Activated CD4-positive, alpha-beta T cell treated with anti-CD3 and anti-CD28 coated beads, Interleukin-2, Interleukin-4, amounts not matched to agents 100 ng/mL and 50 ng/mL, durations not matched to agents 16 hours and 8 hours (primary cell): ENCODE data around the gene UMODL1.

Source experiments
- DNase-seq: peaks from one replicate; pipeline ENCODE4 v3.0.0-alpha.2; 2020; ENCODE audit warnings: low spot score

The UMODL1 gene

DNA sequence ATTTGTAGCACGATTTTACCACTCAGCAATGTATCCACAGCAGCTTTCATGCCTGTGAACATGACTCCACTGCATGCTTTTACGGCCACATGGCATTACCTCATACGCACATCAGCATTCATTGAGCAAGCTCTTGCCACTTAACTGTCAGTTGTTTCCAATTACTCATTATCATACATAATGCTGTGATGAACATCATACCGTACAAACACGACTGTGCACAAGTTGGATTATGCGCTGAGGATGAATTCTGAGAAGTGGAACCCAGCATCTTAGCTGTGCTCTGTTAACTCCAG lies 9.6 kb downstream of the UMODL1 start:
- no peak for DNase-seq

DNA sequence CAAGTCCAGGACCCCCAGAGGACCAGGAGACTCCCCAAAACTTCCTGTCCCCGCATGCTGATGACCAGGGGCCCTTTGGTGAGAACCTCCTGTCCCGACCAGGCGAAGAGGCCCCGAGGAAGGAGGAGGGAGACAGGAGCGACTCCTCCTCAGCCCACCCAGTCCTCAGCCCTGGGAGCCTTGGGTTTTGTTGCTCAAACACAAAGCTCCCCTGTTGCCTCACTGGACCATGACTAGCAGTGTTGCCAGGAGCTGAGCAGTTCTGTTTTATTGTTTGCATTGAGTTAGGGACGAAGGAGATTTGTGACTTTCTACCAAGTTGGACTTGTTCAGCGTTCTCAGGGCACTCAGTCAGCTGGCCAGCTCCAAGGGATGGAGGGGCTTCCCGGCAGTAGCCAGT lies 10.0 kb downstream of the UMODL1 start:
- DNase-seq = no peak

DNA sequence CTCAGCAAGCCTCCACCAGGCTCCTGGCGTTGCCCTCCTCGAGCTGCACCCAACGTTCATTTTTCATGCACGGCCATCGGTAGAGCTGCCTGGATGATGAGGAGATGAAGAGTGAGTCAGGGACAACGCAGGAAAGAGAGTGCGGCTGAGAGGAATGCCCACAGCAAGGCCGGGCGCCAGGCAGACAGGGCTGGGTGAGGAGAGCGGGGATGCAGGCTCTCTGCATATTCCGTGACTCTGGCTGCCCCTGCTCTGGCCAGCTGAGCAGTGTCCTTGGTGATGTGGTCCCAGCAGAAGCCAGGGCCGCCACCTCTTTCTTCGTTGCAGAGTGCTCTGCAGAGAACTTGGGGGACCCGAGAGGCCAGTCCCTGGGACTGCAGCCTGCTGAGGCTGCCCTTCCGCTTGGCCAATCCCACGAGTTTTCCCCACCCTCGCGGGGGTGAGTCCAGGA lies 10.8 kb downstream of the UMODL1 start:
- no peak for DNase-seq

DNA sequence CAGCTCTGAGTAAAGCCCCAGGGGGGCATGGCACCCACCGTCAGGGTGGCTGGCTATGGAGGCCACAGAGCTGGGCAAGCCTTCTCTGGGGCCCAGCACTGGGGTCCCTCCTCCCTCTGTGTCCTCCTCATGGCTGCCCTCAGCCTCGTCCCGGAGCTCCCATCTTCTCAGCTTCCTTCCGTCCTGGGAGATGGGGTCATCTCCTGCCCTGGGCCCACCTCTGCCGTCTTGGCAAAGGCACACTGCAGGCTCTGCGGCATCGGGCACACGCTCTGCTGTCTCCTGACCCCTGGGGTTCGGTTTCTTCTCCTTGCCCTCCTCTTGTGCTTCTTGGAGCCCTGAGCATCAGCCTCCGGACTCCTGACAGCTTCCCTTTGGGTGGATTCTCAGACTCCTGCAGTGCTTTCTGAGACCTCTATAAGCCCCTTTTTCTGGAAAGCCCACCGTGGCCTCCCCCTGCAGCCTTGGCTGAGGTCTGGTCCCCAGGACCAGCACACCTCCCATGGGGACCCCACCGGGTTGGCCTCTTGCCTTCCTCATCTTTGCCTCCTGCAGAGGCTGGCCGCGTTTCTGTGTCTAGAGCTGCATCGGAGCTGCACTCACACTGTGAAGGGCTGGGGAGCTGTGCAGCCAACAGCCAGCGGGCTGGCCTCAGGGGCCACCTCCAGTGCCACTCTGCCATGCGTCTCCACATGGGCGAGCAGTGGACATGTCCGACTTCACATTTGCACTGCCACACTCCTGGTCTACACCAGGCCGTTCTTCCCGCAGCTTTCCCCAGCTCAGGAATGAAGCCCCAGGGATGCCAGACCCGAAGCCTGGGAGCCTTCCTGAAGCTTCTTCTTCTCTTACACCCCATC lies 11.6 kb downstream of the UMODL1 start:
- no peak for DNase-seq

DNA sequence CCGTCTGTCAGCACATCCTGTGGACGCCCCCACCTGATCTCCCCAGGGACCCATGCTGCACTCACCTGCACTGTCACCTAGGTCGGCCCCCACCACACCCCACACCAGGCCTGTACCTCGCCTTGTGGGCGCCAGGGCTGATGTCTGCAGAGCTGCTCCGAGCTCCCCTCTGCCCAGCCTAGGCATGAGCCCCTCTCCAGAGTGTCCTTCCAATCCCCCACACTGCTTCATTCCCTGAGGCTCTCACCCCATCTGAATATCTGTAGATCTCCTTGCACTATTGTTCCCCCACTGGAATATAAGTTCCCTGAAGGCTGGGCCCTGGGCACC lies 12.2 kb downstream of the UMODL1 start:
- no peak for DNase-seq

DNA sequence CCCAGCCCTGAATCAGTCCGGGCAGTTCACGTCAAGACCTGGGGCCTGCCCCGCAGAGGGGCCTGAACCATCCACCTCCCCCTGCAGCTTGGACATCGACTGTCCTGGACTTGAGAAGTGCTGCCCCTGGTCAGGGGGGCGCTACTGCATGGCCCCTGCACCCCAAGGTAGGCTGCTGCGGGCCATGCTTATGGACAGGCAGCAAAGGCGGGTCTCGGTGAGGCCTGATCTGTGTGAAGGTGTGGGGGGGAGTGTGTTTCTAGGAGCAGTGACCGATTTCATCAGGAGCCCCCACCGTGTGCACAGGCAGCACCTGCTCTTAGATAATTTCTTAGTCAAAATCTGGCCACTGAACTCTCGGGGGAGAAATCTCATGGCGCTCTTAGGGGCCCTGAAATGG lies 13.0 kb downstream of the UMODL1 start:
- no peak for DNase-seq

DNA sequence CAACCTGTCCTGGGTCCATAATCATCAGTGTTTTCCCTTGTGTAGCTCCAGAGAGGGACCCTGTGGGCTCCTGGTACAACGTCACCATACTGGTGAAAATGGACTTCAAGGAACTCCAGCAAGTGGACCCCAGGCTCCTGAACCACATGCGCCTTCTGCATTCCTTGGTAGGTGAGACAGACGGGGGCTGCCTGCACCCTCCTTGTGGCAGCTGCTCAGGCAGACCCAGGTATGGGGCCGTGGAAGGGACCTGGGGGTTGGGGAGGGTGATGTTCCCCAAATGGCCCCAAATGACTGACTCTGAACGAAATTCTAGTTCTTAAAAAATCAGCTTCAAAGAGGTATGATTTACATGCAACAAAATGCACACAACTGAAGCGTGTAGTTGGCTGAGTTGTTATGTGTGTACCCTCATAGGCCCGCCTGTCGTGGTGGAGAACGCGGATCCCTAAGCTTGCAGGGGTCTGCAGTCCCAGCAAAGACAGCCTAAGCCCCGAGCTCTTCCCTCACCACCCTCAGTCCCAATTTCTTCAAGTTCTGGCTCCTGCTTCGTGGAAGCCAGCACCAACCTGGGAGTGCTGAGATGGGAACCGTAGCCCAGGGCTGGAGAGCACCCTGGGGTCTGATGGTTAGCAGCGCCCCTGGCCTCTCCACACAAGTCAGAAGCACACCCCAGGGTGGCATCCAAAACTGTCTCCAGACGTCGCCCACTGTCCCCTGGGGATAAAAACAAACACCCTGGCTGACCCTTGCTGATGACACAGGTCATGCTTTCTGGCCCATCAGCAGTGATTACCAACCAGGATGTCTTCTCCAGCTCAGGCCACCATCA lies 14.3 kb downstream of the UMODL1 start:
- DNase-seq = no peak

DNA sequence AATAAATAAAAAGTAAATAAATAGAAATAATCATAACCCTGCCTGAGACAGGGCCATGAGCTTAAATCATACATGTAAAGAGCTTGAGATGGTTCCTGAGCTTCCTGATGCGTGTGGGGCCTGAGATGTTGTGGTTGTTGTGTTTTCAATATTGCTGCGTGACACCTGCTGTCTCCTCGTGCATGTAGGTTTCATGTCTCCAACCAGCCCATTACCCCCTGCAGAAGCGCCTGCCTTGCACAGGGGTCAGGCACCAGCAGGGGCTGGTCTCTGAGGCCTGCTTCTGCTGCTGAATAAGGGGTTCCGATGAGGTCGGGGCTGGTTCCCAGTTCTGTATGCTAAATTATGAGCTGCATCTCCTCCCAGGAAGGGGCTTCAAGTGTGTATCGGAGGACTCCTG lies 15.9 kb downstream of the UMODL1 start:
- DNase-seq = no peak

DNA sequence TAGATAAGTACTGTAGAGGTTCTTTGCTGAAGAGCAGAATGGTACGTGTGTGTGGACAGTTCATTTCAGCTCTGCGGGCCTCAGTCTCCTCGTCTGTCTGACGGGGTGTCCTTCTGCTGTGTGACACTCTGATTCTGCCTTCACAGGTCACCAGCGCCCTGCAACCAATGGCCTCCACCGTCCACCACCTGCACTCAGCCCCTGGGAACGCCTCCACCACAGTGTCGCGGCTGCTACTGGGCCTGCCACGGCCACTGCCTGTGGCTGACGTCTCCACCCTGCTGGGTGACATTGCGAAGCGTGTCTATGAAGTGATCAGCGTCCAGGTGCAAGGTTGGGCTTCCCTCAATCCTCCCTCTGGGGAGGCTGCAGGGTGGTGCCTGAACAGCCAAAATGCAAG lies 17.0 kb downstream of the UMODL1 start:
- DNase-seq = no peak

DNA sequence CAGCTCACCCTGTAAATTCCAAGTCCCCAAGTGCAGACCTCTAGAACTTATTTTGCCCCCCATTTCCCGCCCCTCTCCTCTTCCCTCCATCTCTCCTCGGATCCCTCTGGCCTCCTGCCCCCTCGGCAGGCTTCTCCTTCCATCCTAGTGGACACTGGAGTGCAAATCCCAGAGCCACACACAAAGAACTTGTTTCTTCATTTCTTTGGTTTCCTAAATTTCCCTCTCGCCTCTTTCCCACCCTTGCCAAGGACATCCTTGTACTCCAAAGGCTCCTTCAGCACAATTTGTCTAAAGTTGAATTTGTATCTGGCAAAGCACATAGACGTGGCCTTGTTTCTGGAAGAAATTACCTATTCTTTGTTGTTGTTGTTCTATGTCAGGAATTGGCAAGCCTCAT lies 17.5 kb downstream of the UMODL1 start:
- no peak for DNase-seq

DNA sequence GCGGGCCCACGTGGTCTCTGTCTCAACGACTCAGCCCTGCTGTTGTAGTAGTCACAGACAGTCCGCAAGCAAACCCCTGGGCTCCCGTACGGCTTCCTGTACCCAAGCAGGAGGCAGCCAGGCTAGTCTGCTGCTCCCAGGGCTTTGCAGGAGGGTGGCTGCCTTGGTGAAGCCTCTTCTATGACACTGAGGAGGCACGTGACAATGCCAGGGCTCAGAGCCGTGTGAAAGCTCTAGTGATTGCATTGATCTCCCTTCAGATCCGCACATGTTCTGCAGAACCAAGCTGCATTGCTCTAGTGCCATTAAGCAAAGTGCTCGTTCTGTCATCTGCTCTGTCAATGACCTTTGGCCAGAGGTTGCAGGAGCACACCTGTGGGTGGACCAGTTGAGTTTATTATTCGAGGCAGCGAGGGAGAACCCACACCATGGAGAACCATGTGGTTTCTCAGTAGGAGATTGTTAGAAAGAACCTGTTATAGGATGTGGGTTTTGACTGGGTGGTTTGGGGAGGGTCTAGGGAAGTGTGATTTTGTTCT lies 18.0 kb downstream of the UMODL1 start:
- no peak for DNase-seq

DNA sequence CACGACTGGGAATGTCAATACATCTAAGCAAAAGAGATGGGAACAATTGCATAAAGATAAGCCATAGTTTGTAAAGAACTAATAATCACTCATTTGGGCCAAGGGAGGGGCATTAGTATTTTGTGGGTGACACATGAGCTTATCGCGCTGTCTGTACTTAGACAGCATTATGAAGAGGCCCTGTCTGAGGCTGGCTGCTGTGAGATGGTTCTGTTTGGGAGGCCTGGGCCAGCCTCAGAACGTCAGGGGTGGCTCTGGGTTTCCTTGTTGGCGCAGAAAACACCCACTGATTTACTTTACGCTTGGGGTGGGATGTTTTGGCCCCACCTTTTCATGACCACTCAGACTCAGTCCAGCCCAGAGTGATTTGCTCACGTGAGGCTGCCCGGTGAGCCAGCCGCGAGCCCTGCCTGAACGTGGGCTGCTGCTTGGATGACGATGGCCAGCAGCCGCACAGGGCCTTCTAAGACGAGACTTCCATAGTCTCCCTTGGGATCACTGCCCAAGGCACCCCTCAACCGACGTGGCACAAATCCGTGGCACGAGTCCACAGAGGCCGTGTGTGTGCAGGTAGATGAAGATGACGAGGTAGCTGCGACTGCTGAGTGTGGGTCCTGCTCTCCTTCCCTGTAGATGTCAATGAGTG lies 18.7 kb downstream of the UMODL1 start:
- DNase-seq = no peak

DNA sequence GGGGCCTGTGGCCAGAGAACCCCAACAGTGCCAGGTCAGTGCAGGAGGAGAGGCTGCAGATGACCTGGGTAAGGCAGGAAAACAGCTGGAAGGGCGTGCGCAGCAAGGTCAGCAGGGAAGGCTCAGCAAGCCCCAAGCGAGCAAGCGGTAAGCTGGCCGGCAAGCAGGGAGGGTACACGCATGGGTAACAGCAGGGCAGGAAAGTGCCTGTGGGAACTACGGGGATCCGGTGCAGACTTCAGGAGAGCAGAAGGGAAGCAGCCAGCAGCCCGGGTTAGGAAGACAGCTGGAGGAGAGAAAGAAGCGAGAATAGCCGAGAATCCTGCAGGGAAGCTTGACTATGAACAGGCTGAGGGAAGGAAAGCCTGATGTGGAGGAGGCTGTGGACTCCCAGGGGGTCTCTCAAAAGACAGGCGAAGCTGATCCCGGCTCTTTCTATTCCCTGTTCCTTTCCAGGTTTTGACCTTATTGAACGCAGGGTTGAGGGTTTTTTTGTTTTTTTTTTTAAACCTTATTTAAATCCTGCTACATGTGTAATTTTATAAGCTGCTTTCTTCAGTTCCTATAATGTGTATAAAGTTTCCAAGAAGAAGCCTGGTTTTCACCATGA lies 20.9 kb downstream of the UMODL1 start:
- DNase-seq = no peak

DNA sequence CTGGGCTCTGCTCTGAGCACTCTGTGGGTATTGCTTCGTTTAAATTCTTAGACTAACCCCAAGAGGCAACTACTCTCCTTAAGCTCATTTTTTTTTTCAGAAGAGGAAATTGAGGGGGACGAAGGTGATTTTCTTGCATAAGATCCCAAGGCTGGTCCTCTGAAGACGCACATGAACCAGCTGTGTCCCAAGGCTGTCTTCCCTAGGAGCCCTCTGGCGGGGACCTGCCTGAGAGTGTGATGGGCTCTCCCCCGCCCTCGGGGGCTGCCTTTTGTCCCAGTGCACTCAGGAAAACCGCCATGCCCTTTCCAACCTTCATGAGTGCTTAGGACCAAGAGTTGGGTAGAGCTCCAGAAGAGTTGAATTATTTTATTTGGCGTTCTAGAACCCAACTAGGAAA lies 21.7 kb downstream of the UMODL1 start:
- no peak for DNase-seq

DNA sequence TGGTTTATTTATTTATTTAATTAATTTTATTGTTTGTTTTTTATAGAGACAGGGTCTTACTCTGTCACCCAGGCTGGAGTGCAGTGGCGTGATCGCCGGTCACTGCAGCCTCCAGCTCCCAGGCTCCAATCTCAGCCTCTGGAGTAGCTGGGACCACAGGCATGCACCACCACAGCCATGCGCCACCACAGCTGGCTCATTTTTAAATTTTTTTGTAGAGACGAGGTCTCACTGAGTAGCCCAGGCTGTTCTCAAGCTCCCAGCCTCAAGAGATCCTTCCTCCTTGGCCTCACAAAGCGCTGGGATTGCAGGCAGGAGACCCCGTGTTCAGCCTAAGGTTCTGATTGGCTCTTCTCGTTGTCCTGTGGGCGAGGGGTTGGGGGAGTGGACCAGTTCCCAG lies 22.1 kb downstream of the UMODL1 start:
- DNase-seq = no peak

DNA sequence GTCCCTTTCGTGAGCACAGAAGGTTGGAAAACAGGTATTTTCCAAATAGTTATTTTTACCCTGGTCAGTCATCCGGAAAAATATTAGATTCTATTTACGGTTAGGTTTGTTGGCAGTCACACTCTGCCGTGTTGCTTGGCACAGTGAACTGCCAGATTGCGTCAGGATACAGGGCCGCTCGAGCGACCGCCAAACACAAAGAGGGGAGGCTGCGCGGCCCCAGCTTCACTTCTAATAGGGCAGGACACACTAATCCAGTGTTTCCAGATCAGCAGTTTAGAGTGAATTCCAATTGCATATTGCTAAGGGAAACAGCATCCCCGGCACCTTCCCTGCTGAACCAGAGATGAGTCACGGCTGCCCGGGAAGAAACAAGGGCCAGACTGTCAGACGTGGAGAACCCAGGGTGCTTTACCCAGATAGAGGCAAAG lies 22.9 kb downstream of the UMODL1 start:
- no peak for DNase-seq

DNA sequence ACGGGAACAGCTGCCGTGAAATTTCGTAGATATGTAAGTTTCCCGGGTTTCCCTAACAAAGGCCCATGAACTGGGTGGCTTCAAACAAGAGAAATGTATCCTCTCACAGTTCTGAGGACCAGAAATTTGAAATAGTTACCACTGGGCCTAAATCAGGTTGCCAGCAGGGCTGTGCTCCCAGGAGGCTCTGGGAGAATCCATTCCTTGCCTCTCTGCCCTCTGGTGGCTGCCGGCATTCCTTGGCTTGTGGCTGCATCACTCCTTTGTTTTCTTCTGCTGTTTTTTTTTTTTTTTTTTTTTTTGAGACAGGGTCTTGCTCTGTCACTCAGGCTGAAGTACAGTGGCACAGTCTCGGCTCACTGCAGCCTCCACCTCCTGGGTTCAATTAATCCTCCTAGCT lies 23.7 kb downstream of the UMODL1 start:
- DNase-seq = no peak

DNA sequence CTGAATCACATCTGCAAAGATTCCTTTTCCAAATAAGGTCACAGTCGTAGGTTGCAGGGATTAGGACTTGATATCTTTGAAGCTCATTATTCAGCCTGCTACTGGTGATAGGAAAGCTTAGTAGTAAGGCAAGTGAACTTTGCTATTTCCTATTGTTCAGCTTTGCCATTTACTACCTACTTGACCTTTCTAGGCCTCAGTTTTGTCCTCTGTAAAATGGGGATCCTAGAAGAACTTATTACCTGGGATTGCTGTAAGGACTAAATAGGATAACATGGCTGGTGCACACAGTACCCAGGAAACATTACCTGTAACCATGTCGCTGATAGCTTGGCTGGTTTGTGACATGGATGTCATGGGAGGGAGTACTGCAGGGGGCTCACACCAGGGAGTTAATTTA lies 24.5 kb downstream of the UMODL1 start:
- no peak for DNase-seq

DNA sequence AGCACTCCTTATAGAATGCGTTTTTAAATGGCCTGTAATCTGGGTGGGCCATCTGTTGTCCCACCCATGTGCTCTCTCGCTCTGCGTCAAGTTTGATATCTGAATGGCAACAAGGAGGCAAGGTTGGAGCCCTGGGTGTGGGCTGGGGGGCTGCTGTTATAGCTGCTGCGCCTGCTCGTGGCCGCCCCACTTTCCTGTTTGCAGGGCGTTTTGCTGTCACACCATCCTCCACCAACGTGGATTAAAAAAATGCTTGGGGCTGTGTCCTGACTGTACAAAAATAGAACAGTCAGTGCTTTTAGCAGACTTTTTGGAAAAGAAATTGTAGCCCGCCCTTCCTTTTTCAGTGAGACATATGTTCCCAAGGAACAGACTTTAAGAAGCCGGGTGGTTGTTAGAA lies 25.4 kb downstream of the UMODL1 start:
- DNase-seq = no peak

DNA sequence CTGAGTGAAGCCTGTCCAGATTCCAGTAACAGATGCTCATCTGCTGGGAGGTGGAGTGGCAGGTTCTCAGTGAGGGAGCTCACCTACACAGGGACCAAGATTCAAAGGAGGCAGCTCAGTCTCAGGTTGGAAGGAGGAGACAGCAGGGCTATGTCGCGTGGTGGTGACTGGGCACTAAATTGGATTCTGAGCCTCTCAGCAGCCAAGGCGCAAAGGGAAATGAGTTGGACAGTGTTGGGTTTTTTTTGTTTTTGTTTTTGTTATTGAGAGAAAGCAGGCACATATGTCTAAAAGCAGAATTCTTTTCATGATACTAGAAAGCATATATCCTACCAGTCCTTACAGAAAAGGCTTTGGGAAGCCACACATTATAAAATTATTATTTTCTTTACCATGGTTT lies 26.2 kb downstream of the UMODL1 start:
- DNase-seq = no peak

DNA sequence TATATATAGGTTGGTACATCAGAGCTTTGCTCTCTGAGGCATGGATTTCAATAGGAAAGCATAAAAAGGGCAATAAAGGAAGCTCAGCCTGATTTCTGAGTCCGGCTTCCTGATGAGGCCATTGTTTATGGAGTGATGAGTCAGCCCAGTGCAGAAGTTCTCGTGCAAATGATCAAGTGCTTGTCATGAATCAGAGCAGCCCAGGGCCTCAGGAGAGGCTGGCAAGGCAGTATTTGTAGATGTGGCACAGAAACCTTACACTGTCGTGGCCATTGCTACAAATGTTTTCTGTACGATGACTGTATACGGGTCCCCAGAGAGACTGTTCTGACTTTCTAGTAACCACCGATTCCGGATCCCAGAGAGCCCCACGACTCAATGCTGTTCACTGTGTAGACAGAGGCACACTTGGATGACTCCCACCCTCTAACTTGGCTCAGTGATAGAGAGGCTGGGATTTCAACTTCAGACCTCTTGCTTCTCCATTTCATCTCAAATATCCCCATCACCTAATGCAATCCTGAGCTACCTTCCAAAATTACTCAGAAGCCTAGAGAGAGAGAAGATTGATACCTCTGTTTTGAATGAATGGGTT lies 26.8 kb downstream of the UMODL1 start:
- DNase-seq = no peak

DNA sequence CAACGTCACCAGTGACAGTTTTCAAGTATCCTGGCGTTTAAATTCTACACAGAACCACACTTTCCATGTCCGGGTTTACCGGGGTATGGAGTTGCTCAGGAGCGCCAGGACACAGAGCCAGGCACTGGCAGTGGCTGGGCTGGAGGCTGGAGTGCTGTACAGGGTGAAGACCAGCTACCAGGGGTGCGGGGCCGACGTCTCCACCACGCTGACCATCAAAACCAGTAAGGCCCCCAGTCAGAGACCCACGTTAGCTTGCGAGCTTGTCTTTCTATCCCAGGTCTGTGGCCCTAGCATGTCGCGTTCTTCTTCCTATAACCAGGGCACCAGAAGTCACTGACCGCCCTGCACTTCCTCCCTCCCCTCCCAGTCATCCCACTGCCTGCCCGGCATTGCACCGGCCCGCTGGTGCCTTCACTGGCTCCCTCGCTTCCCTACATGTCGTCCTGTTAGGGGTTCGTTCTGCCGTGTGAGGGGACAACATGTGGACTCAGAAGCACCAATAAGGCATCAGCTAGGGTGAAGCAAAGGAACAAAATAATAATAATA lies 27.9 kb downstream of the UMODL1 start:
- DNase-seq = no peak
